HepG2 (cell line): ENCODE measurements around the gene RHBDL3.

Source experiments
- NR2F6 ChIP-seq, 2 experiments: IDR thresholded peaks; 2 replicates each; pipeline ENCODE4 v1.6.1; 2016; ENCODE audit warnings: antibody characterized with exemption in 1 of 2, mild to moderate bottlenecking in 1 of 2
- POLR2A ChIP-seq, 2 experiments: IDR thresholded peaks; 2 replicates each; pipeline ENCODE4 v1.6.1; 2011; ENCODE audit warnings: low read depth in 2 of 2, low read length in 2 of 2, mild to moderate bottlenecking in 1 of 2, moderate library complexity in 1 of 2; ENCODE audit not compliant: insufficient read depth in 1 of 2
- ZFX ChIP-seq: sonication (generic); formaldehyde crosslinking; IDR thresholded peaks from 2 replicates; pipeline ENCODE4 v1.4.0; 2020; ENCODE audit warnings: mild to moderate bottlenecking, low read depth, missing genetic modification reagents, moderate library complexity
- ZNF878 ChIP-seq: sonication (generic); formaldehyde crosslinking; IDR thresholded peaks from 2 replicates; pipeline ENCODE4 v1.8.1; 2023; ENCODE audit warnings: mild to moderate bottlenecking, missing genetic modification reagents, moderate library complexity
- TF ChIP-seq, protein P1 (sequence below): sonication (generic); formaldehyde crosslinking; IDR thresholded peaks from 2 replicates; pipeline ENCODE4 v1.5.0; 2020; ENCODE audit warnings: mild to moderate bottlenecking, missing genetic modification reagents, moderate library complexity

DNA sequence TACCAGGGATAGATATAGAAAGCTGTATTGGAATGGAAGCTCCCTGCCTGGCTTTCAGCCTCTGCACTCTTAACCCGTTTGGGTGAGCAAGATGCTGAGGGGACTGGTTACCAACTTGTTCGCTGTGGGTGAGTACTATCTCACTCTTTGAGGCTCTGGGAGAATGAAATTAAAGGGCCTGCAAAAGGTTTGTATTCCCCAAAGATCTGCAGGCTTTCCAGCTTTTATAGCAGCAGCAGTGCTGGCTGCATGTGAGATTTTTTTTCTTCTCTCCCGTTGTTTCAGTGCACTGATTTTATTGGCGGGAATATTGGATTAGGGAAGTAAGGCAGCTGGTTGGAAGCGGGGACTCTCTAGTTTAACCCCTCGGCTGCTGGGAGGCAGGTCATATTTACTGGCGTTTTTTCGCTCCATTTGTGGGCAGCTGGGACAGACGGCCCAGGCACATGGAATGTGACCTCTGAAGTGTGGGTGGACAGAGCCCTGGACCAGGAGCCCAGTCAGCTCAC is 45.5 kb downstream of the RHBDL3 start:
- TF ChIP-seq ZNF878 (CRISPR knock-in tag) (no peak), NR2F6 (IDR thresholded peaks at IDR 0.05) (no peak), NR2F6 (CRISPR knock-in tag; IDR thresholded peaks at IDR 0.05) (no peak), POLR2A (IDR thresholded peaks at IDR 0.05; ENCODE audit: insufficient read depth in 1 of 2, low read depth in 2 of 2, low read length in 2 of 2) (no peak), ZFX (CRISPR knock-in tag) (no peak)
- TF ChIP-seq, protein P1, sequence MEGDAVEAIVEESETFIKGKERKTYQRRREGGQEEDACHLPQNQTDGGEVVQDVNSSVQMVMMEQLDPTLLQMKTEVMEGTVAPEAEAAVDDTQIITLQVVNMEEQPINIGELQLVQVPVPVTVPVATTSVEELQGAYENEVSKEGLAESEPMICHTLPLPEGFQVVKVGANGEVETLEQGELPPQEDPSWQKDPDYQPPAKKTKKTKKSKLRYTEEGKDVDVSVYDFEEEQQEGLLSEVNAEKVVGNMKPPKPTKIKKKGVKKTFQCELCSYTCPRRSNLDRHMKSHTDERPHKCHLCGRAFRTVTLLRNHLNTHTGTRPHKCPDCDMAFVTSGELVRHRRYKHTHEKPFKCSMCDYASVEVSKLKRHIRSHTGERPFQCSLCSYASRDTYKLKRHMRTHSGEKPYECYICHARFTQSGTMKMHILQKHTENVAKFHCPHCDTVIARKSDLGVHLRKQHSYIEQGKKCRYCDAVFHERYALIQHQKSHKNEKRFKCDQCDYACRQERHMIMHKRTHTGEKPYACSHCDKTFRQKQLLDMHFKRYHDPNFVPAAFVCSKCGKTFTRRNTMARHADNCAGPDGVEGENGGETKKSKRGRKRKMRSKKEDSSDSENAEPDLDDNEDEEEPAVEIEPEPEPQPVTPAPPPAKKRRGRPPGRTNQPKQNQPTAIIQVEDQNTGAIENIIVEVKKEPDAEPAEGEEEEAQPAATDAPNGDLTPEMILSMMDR (CRISPR knock-in tag) = no peak
